Neural crest cell (in vitro differentiated cells): ENCODE results near the gene TMEM129. TPM values are rescaled to one million over a fixed set of nuclear protein-coding genes. Genes with fewer than 3 reads are reported as not detected.

Experiments used
- DNase-seq: peaks from one replicate; pipeline ENCODE4 v3.0.0; 2021; ENCODE audit warnings: low read depth, mixed read lengths, low spot score
- H3K27ac Mint-ChIP-seq: one replicate; pipeline ENCODE4 v1.8.0; 2021; ENCODE audit warnings: mild to moderate bottlenecking, mixed read lengths; ENCODE audit not compliant: unreplicated experiment
- H3K27me3 Mint-ChIP-seq: 2 replicates; pipeline ENCODE4 v1.8.0; 2021; ENCODE audit warnings: low read depth, mild to moderate bottlenecking, mixed read lengths
- H3K36me3 Mint-ChIP-seq: 2 replicates; pipeline ENCODE4 v1.8.0; 2021; ENCODE audit warnings: low read depth, mild to moderate bottlenecking, mixed read lengths
- H3K4me1 Mint-ChIP-seq: 2 replicates; pipeline ENCODE4 v1.8.0; 2021; ENCODE audit warnings: mixed read lengths
- H3K4me3 Mint-ChIP-seq: one replicate; pipeline ENCODE4 v1.8.0; 2021; ENCODE audit warnings: mild to moderate bottlenecking, mixed read lengths
- H3K9me3 Mint-ChIP-seq: 2 replicates; pipeline ENCODE4 v1.8.0; 2021; ENCODE audit warnings: mixed read lengths
- CTCF ChIP-seq: fragments of 200-600 bp; sonication (generic); conservative IDR thresholded peaks from 2 replicates; pipeline ENCODE4 v1.5.0; 2021; ENCODE audit warnings: antibody characterized with exemption, mild to moderate bottlenecking
- total RNA-seq: library from RNA; stranded (reverse); gene quantifications from 2 replicates; pipeline ENCODE4 v1.2.1, GENCODE V29; 2021

TMEM129 gene
- total RNA-seq, 1 donor from 2014 or later, result 37.4 TPM

GRCh38 chr4:1721666-1722550 is 785 bp upstream of the TMEM129 start:
- H3K27me3 Mint-ChIP-seq, result no peaks in the 10 kb centered on the region
- H3K4me1 Mint-ChIP-seq, result peaks cover 37% of the 10 kb centered on the region
- peaks cover 11% of the 10 kb centered on the region for H3K36me3 Mint-ChIP-seq
- no peak for DNase-seq
- no peak for TF ChIP-seq CTCF
- H3K9me3 Mint-ChIP-seq, result no peaks in the 10 kb centered on the region
- H3K4me3 Mint-ChIP-seq, result peak overlapping the region; percentile 98
- peak overlapping the region; percentile 96 for H3K27ac Mint-ChIP-seq

GRCh38 chr4:1720163-1720983 is 750 bp downstream of the TMEM129 start:
- Mint-ChIP-seq H3K4me3 (peak overlapping the region; percentile 90), H3K27me3 (no peaks in the 10 kb centered on the region), H3K9me3 (no peaks in the 10 kb centered on the region), H3K27ac (peak overlapping the region; percentile 97), H3K4me1 (peaks cover 30% of the 10 kb centered on the region), H3K36me3 (peaks cover 6% of the 10 kb centered on the region)
- TF ChIP-seq CTCF, result no peak
- peak; percentile 49 for DNase-seq

- no peaks in the 10 kb centered on the region for H3K9me3 Mint-ChIP-seq
- peak overlapping the region; percentile 69 for H3K27ac Mint-ChIP-seq
- H3K4me1 Mint-ChIP-seq, result peaks cover 40% of the 10 kb centered on the region
- H3K27me3 Mint-ChIP-seq, result no peaks in the 10 kb centered on the region
- no peaks in the 10 kb centered on the region for H3K36me3 Mint-ChIP-seq
- no peak for TF ChIP-seq CTCF
- peak overlapping the region; percentile 90 for H3K4me3 Mint-ChIP-seq
- no peak for DNase-seq
Measured at GRCh38 chr4:1718095-1718850, 2.9 kb downstream of the TMEM129 start.

GRCh38 chr4:1717129-1718094 is 3.7 kb downstream of the TMEM129 start:
- H3K9me3 Mint-ChIP-seq, result no peaks in the 10 kb centered on the region
- H3K36me3 Mint-ChIP-seq, result no peaks in the 10 kb centered on the region
- no peak for DNase-seq
- no peak for TF ChIP-seq CTCF
- H3K4me1 Mint-ChIP-seq, result peaks cover 36% of the 10 kb centered on the region
- H3K27ac Mint-ChIP-seq, result no peak overlapping the region
- no peaks in the 10 kb centered on the region for H3K27me3 Mint-ChIP-seq
- peak overlapping the region; percentile 34 for H3K4me3 Mint-ChIP-seq
